HG03280 (cell line): ENCODE measurements around the gene RASGRF2.
"Not testable (repeated sequence)": the region's sequence is repeated elsewhere in the genome, so short reads cannot be mapped to it uniquely, and the experiment has no call there.

Source experiments
- ATAC-seq: cut with Tn5 transposase; IDR thresholded peaks from one replicate; pipeline ENCODE4 v1.9.1; 2021; ENCODE audit warnings: mild to moderate bottlenecking, moderate library complexity; ENCODE audit not compliant: unreplicated experiment

RASGRF2 gene

GRCh38 chr5:81268521-81269196, 308.5 kb downstream of the RASGRF2 start:
- no peak for ATAC-seq

GRCh38 chr5:81269751-81270393, 309.7 kb downstream of the RASGRF2 start:
- no peak for ATAC-seq

- not testable (repeated sequence) for ATAC-seq
Observed at GRCh38 chr5:81270394-81271027, 310.3 kb downstream of the RASGRF2 start.
